Peyer's patch (tissue), 4 donors: ENCODE measurements around the gene NPHS1. TPM values are rescaled to one million over a fixed set of nuclear protein-coding genes. Genes with fewer than 3 reads are reported as not detected.
A peak's percentile ranks its signal among the peaks of the same experiment; 100 is the strongest.

Experiments used
- DNase-seq, 3 donors: peaks; one replicate each; pipeline ENCODE4 v3.0.0-alpha.2; 2017 to 2019
- H3K27ac ChIP-seq, 4 donors: fragments of 200-600 bp; sonication (generic); one replicate each; pipeline ENCODE4 v1.5.1; 2016 to 2019
- H3K27me3 ChIP-seq, 2 donors: fragments of 200-600 bp; sonication (generic); one replicate each; pipeline ENCODE4 v1.5.1; 2019
- H3K36me3 ChIP-seq, 3 donors: fragments of 200-600 bp; sonication (generic); one replicate each; pipeline ENCODE4 v1.5.1; 2016 to 2019
- H3K4me1 ChIP-seq, 4 donors: fragments of 200-600 bp; sonication (generic); one replicate each; pipeline ENCODE4 v1.5.1; 2016 to 2019
- H3K4me3 ChIP-seq, 4 donors: fragments of 200-600 bp; sonication (generic); 1 replicate in 3 of 4; 2 replicates in 1 of 4; pipeline ENCODE4 v1.5.1; 2016 to 2019; ENCODE audit warnings: mild to moderate bottlenecking in 1 of 4
- H3K9me3 ChIP-seq, 4 donors: fragments of 200-600 bp; sonication (generic); one replicate each; pipeline ENCODE4 v1.5.1; 2016 to 2019; ENCODE audit warnings: mild to moderate bottlenecking in 1 of 4
- POLR2A ChIP-seq, 2 donors: fragments of 450-650 bp; IDR thresholded peaks; one replicate each; pipeline ENCODE4 v1.5.1; 2017; ENCODE audit warnings: antibody characterized with exemption in 2 of 2, mild to moderate bottlenecking in 2 of 2, moderate library complexity in 2 of 2
- total RNA-seq, 4 donors: library from RNA; depleted of rRNA; stranded (reverse); fragments of >200 nt; gene quantifications; one replicate each; pipeline ENCODE4 v1.1.0, GENCODE V29; 2016
- TF ChIP-seq, protein P1 (sequence below), 6 experiments: fragments of 450-650 bp in 4 of 6; fragments of 200-600 bp in 2 of 6; sonication (generic) in 1 of 6; IDR thresholded peaks; one replicate each; pipeline ENCODE4 v1.5.1; 2017 to 2019; ENCODE audit warnings: antibody characterized with exemption in 6 of 6, mild to moderate bottlenecking in 3 of 6, moderate library complexity in 1 of 6

NPHS1 gene
- total RNA-seq, 4 donors from 2014 or later, result not detected

DNA sequence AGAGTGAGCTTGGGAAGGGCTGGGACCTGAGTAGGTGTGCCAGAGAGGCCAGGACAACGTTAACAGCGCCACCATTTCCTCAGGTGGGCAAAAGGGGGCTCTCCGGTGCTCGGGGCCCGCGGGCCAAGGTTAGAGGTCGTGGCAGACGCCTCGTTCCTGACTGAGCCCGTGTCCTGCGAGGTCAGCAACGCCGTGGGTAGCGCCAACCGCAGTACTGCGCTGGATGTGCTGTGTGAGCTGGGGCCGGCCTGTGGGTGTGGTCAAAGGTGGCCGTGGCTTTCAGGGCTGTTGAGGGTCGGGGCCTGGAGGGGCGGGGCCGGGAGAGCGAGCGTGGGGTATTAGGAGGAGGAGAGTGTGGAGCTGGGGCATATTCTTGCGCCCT is 8.1 kb upstream of the NPHS1 start:
- H3K27me3 ChIP-seq, result peaks cover 0 to 21% of the 10 kb centered on the region in 2 donors
- H3K36me3 ChIP-seq, result no peaks in the 10 kb centered on the region
- no peak overlapping the region for H3K4me3 ChIP-seq
- DNase-seq, result no peak
- H3K27ac ChIP-seq, result no peak overlapping the region
- peaks cover 0 to 14% (median 5%) of the 10 kb centered on the region in 4 donors for H3K4me1 ChIP-seq
- TF ChIP-seq POLR2A (IDR thresholded peaks at IDR 0.05), result no peak
- no peaks in the 10 kb centered on the region for H3K9me3 ChIP-seq

DNA sequence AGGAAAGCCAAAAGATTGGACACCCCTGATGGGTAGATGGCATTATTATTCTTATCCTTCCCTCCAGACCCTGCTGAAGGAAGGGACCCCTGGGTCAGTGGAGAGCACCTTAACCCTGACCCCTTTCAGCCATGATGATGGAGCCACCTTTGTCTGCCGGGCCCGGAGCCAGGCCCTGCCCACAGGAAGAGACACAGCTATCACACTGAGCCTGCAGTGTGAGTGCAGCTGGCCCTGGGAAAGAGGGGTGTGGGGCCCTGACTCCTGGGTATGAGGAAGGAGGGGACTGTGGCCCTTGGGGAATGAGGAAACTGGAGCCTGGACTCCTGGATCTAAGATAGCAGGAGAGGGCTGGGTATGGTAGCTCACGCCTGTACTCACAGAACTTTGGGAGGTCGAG is 7.1 kb upstream of the NPHS1 start:
- Histone ChIP-seq H3K27ac (no peak overlapping the region), H3K27me3 (peaks cover 0 to 21% of the 10 kb centered on the region in 2 donors), H3K9me3 (no peaks in the 10 kb centered on the region), H3K36me3 (no peaks in the 10 kb centered on the region), H3K4me3 (no peak overlapping the region), H3K4me1 (peaks cover 0 to 14% (median 5%) of the 10 kb centered on the region in 4 donors)
- TF ChIP-seq, protein P1, sequence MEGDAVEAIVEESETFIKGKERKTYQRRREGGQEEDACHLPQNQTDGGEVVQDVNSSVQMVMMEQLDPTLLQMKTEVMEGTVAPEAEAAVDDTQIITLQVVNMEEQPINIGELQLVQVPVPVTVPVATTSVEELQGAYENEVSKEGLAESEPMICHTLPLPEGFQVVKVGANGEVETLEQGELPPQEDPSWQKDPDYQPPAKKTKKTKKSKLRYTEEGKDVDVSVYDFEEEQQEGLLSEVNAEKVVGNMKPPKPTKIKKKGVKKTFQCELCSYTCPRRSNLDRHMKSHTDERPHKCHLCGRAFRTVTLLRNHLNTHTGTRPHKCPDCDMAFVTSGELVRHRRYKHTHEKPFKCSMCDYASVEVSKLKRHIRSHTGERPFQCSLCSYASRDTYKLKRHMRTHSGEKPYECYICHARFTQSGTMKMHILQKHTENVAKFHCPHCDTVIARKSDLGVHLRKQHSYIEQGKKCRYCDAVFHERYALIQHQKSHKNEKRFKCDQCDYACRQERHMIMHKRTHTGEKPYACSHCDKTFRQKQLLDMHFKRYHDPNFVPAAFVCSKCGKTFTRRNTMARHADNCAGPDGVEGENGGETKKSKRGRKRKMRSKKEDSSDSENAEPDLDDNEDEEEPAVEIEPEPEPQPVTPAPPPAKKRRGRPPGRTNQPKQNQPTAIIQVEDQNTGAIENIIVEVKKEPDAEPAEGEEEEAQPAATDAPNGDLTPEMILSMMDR (IDR thresholded peaks at IDR 0.05), result no peak
- TF ChIP-seq POLR2A (IDR thresholded peaks at IDR 0.05), result no peak
- no peak for DNase-seq

GRCh38 chr19:35858311-35858710 is 6.0 kb upstream of the NPHS1 start:
- H3K36me3 ChIP-seq, result no peaks in the 10 kb centered on the region
- H3K27ac ChIP-seq, result no peak overlapping the region
- no peak overlapping the region for H3K4me3 ChIP-seq
- no peak for DNase-seq
- H3K9me3 ChIP-seq, result no peaks in the 10 kb centered on the region
- TF ChIP-seq, protein P1 (IDR thresholded peaks at IDR 0.05), result no peak
- no peak for TF ChIP-seq POLR2A (IDR thresholded peaks at IDR 0.05)
- H3K27me3 ChIP-seq, result peaks cover 0 to 21% of the 10 kb centered on the region in 2 donors
- peaks cover 0 to 14% (median 5%) of the 10 kb centered on the region in 4 donors for H3K4me1 ChIP-seq

DNA sequence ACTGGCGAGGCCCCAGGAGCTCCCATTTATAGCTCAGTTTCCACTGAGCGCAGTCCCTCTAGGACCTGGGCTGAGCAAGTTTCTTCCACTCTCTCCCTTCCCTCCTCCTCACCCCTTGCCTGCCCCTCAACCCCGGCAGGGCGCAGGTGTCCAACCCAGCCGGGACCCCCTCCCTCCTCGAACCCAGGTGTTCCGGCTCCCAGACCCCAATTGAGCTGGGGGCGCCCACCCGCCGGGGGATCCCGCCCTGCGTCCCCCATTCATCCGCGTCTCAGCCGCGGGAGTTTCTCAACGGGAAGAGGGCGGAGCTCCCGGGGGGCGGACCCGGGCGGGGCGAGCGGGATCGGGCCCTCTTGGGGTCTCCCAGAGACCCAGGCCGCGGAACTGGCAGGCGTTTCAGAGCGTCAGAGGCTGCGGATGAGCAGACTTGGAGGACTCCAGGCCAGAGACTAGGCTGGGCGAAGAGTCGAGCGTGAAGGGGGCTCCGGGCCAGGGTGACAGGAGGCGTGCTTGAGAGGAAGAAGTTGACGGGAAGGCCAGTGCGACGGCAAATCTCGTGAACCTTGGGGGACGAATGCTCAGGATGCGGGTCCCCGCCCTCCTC is 4.3 kb upstream of the NPHS1 start, which contains the start of gene KIRREL2:
Gene KIRREL2 (plus strand): TSS at position 366 of the 604 bp plus-strand sequence. CDS start 209 bp downstream, at position 575.
- TF ChIP-seq POLR2A (IDR thresholded peaks at IDR 0.05), result no peak
- TF ChIP-seq, protein P1 (IDR thresholded peaks at IDR 0.05), result no peak
- H3K4me3 ChIP-seq, result peak within 1 kb of the TSS; percentile 27 to 47 (median 44)
- H3K9me3 ChIP-seq, result no peaks in the 10 kb centered on the region
- no peaks in the 10 kb centered on the region for H3K36me3 ChIP-seq
- H3K27ac ChIP-seq, result no peak within 1 kb of the TSS
- H3K27me3 ChIP-seq, result peaks cover 0 to 21% of the 10 kb centered on the region in 2 donors
- DNase-seq, result no peak
- peaks cover 0 to 14% (median 5%) of the 10 kb centered on the region in 4 donors for H3K4me1 ChIP-seq

DNA sequence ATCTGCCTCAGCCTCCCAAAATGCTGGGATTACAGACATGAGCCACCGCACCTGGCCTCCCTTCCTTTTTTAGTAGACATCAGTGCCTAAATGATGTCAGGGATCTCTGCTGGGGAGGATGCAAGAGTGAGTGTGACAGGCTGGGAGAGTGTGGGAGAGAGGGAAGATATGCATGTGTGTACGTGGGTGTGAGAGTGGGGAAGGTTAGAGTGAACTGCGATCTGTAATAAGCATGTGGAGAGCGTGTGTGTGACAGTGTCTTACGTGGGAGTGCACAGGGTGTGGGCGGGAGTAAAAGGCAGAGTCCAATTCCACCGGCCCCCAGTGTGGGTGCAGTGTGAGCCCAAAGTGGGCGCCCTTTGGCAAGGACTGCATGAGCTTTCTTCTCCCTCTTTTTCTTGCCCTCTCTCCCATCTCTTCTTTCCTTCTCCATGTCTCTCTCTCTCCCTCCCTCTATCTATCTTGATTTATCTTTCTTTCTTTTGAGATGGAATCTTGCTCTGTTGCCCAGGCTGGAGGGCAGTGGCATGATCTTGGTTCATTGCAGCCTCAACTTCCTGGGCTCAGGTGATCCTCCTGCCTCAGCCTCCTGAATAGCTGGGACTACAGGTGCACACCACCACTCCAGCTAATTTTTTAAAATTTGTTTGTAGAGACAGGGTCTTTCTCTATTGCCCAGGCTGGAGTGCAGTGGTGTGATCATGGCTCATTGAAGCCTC is 893 bp upstream of the NPHS1 start:
- no peaks in the 10 kb centered on the region for H3K36me3 ChIP-seq
- peaks cover 0 to 11% of the 10 kb centered on the region in 2 donors for H3K27me3 ChIP-seq
- peaks cover 0 to 14% (median 5%) of the 10 kb centered on the region in 4 donors for H3K4me1 ChIP-seq
- no peak overlapping the region for H3K27ac ChIP-seq
- H3K9me3 ChIP-seq, result no peaks in the 10 kb centered on the region
- DNase-seq, result no peak
- TF ChIP-seq, protein P1 (IDR thresholded peaks at IDR 0.05), result no peak
- TF ChIP-seq POLR2A (IDR thresholded peaks at IDR 0.05), result no peak
- no peak overlapping the region for H3K4me3 ChIP-seq
